Activated T-cell treated with anti-CD3 and anti-CD28 coated beads, Interleukin-2, amount 50 U/mL, for 24 hours (primary cell): Measurements from ENCODE around the gene MPZL2.
"Not testable (repeated sequence)": the region's sequence is repeated elsewhere in the genome, so short reads cannot be mapped to it uniquely, and the experiment has no call there.

ENCODE experiments used
- DNase-seq: peaks from one replicate; pipeline ENCODE4 v3.0.0-alpha.2; 2020
- H3K27ac Mint-ChIP-seq: 2 replicates; pipeline ENCODE4 v1.8.0; 2020; ENCODE audit warnings: mild to moderate bottlenecking, mixed read lengths
- H3K27me3 Mint-ChIP-seq: 2 replicates; pipeline ENCODE4 v1.8.0; 2020; ENCODE audit warnings: mixed read lengths
- H3K36me3 Mint-ChIP-seq: 2 replicates; pipeline ENCODE4 v1.8.0; 2020; ENCODE audit warnings: low read depth, mixed read lengths
- H3K4me1 Mint-ChIP-seq: 2 replicates; pipeline ENCODE4 v1.8.0; 2020; ENCODE audit warnings: low read depth, mixed read lengths
- H3K4me3 Mint-ChIP-seq: 2 replicates; pipeline ENCODE4 v1.8.0; 2020; ENCODE audit warnings: mild to moderate bottlenecking, moderate library complexity, mixed read lengths
- H3K9me3 Mint-ChIP-seq: 2 replicates; pipeline ENCODE4 v1.8.0; 2020; ENCODE audit warnings: mixed read lengths

MPZL2 gene

GRCh38 chr11:118263695-118264568 lies at the start of gene MPZL2:
TSS of gene MPZL2 (minus strand) at chr11:118264297. CDS start at chr11:118264153, 144 bp downstream.
- Mint-ChIP-seq H3K27ac (peak within 1 kb of the TSS; percentile 77), H3K9me3 (no peaks in the 10 kb centered on the region)

GRCh38 chr11:118313242-118313641 lies 49.1 kb upstream of the MPZL2 start:
- no peak for DNase-seq
- Mint-ChIP-seq H3K4me1 (peaks cover 91% of the 10 kb centered on the region), H3K27ac (peak overlapping the region; percentile 78), H3K9me3 (no peaks in the 10 kb centered on the region), H3K36me3 (peaks cover 89% of the 10 kb centered on the region), H3K4me3 (no peak overlapping the region), H3K27me3 (no peaks in the 10 kb centered on the region)

More at GRCh38 chr11:118263695-118264568, at the start of gene MPZL2:
- H3K27me3 Mint-ChIP-seq = no peaks in the 10 kb centered on the region
- H3K36me3 Mint-ChIP-seq = peaks cover 33% of the 10 kb centered on the region
- peaks cover 59% of the 10 kb centered on the region for H3K4me1 Mint-ChIP-seq
- DNase-seq = peak; percentile 56
- peak within 1 kb of the TSS; percentile 82 for H3K4me3 Mint-ChIP-seq

DNA sequence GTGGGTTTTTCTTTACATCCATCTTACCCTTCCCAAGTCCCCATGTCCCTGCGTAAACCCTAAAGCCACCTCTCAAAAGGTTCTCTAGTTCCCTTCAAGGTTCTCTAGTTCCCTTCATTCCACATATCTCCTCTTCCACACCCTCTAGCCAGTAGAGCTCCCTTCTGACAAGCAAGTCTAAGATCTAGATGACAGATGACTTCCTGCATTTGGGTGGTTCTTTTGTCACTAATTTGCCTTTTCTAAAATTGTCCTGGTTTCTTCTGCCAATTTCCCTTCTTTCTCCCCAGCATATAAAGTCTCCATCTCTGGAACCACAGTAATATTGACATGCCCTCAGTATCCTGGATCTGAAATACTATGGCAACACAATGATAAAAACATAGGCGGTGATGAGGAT lies 48.2 kb upstream of the MPZL2 start:
- peaks cover 95% of the 10 kb centered on the region for H3K4me1 Mint-ChIP-seq

DNA sequence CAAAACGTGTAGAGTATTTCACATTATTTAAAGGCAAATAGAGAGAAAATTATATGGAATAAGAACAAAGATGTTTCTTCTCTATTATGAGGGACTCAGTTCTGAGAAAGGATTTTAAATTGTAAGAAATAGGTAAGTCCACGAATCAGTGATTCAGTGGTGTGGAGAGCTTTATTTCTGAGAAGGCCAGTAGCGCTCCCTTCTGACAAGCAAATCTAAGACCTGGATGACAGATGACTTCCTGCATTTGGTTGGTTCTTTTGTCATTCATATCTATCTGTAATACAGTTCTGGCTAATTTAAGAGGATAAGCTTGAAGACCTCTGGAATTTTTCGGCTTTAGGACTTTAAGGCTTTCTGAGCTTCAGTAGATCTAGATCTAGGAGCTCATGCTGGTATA lies 47.4 kb upstream of the MPZL2 start:
- no peak overlapping the region for H3K4me3 Mint-ChIP-seq
- peaks cover 96% of the 10 kb centered on the region for H3K36me3 Mint-ChIP-seq
- no peaks in the 10 kb centered on the region for H3K27me3 Mint-ChIP-seq
- H3K4me1 Mint-ChIP-seq = peaks cover 95% of the 10 kb centered on the region
- DNase-seq = no peak
- H3K27ac Mint-ChIP-seq = peak overlapping the region; percentile 83
- H3K9me3 Mint-ChIP-seq = no peaks in the 10 kb centered on the region

More for the DNA sequence above, 48.2 kb upstream of the MPZL2 start:
- Mint-ChIP-seq H3K9me3 (no peaks in the 10 kb centered on the region), H3K27ac (peak overlapping the region; percentile 83), H3K4me3 (no peak overlapping the region), H3K36me3 (peaks cover 94% of the 10 kb centered on the region), H3K27me3 (no peaks in the 10 kb centered on the region)
- DNase-seq = no peak

- DNase-seq = no peak
- H3K27ac Mint-ChIP-seq = peak overlapping the region; percentile 83
- H3K4me3 Mint-ChIP-seq = no peak overlapping the region
- peaks cover 93% of the 10 kb centered on the region for H3K4me1 Mint-ChIP-seq
- H3K9me3 Mint-ChIP-seq = no peaks in the 10 kb centered on the region
- H3K36me3 Mint-ChIP-seq = peaks cover 94% of the 10 kb centered on the region
- H3K27me3 Mint-ChIP-seq = no peaks in the 10 kb centered on the region
Measured at GRCh38 chr11:118310781-118311485, 46.8 kb upstream of the MPZL2 start.

- no peaks in the 10 kb centered on the region for H3K9me3 Mint-ChIP-seq
- no peaks in the 10 kb centered on the region for H3K27me3 Mint-ChIP-seq
- no peak for DNase-seq
- peaks cover 89% of the 10 kb centered on the region for H3K4me1 Mint-ChIP-seq
- peak overlapping the region; percentile 90 for H3K27ac Mint-ChIP-seq
- H3K36me3 Mint-ChIP-seq = peaks cover 95% of the 10 kb centered on the region
- H3K4me3 Mint-ChIP-seq = peak overlapping the region; percentile 11
Measured at GRCh38 chr11:118310271-118310670, 46.2 kb upstream of the MPZL2 start.

DNA sequence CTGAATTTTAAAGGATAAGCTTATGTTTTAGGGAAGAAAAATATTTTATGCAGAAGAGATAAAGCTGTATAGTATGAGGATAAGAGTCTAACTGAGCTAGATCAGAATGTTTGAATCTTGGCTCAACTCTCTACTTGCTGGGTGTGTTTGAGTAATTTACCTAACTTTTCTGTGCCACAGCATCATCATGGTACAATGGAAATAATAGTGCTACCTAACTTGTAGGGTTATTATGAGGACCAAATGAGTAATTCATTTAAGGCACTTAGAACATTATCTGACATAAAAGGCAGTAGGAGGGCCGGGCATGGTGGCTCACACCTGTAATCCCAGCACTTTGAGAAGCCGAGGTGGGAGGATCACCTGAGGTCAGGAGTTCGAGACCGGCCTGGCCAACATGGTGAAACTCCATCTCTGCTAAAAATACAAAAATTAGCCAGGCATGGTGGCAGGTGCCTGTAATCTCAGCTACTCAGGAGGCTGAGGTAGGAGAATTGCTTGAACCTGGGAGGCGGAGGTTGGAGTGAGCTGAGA lies 45.0 kb upstream of the MPZL2 start:
- Mint-ChIP-seq H3K4me3 (peak overlapping the region; percentile 99), H3K4me1 (peaks cover 84% of the 10 kb centered on the region), H3K27ac (peak overlapping the region; percentile 99), H3K36me3 (peaks cover 93% of the 10 kb centered on the region)
- DNase-seq = peak; percentile 57
- not testable (repeated sequence) for H3K9me3 Mint-ChIP-seq, H3K27me3 Mint-ChIP-seq

DNA sequence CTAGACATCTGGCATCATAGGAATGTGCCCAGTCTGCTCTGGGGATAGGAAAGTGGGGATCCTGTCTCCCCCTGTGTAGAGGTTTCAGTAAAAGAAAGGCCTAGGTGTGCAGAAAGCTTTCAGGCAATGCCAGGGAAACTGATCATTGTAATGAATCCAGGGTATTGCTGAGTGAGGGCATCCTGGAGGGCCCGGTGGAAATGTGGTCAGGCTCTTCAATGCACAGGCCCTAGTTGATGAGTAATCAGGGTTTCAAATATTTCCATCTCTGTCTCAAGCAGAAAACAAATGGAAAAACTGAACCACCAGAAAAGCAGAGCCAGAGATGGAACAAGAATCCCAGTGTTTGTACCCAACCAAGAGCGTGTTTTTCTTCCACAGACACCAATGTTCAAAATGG lies 42.5 kb upstream of the MPZL2 start:
- peak overlapping the region; percentile 99 for H3K27ac Mint-ChIP-seq
- peak overlapping the region; percentile 99 for H3K4me3 Mint-ChIP-seq
- peak; percentile 62 for DNase-seq

GRCh38 chr11:118305726-118306125 lies 41.6 kb upstream of the MPZL2 start:
- Mint-ChIP-seq H3K4me1 (peaks cover 80% of the 10 kb centered on the region), H3K9me3 (no peaks in the 10 kb centered on the region), H3K27me3 (no peaks in the 10 kb centered on the region), H3K27ac (peak overlapping the region; percentile 99), H3K36me3 (peaks cover 60% of the 10 kb centered on the region), H3K4me3 (peak overlapping the region; percentile 99)
- peak; percentile 58 for DNase-seq

More for the DNA sequence above, 42.5 kb upstream of the MPZL2 start:
- Mint-ChIP-seq H3K27me3 (no peaks in the 10 kb centered on the region), H3K9me3 (no peaks in the 10 kb centered on the region), H3K36me3 (peaks cover 68% of the 10 kb centered on the region), H3K4me1 (peaks cover 83% of the 10 kb centered on the region)

DNA sequence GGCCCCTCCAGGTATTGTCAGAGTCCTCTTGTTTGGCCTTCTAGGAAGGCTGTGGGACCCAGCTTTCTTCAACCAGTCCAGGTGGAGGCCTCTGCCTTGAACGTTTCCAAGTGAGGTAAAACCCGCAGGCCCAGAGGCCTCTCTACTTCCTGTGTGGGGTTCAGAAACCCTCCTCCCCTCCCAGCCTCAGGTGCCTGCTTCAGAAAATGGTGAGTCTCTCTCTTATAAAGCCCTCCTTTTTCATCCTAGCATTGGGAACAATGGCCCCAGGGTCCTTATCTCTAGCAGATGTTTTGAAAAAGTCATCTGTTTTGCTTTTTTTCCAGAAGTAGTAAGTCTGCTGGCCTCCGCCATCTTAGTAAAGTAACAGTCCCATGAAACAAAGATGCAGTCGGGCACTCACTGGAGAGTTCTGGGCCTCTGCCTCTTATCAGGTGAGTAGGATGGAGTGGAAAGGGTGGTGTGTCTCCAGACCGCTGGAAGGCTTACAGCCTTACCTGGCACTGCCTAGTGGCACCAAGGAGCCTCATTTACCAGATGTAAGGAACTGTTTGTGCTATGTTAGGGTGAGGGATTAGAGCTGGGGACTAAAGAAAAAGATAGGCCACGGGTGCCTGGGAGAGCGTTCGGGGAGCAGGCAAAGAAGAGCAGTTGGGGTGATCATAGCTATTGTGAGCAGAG lies 40.6 kb upstream of the MPZL2 start, which contains the start of gene CD3E:
TSS of gene CD3E (plus strand) at position 163 of the 681 bp plus-strand sequence. CDS start at position 386, 223 bp downstream.
- H3K27me3 Mint-ChIP-seq = no peaks in the 10 kb centered on the region
- peaks cover 73% of the 10 kb centered on the region for H3K4me1 Mint-ChIP-seq
- H3K9me3 Mint-ChIP-seq = no peaks in the 10 kb centered on the region
- peak within 1 kb of the TSS; percentile 99 for H3K4me3 Mint-ChIP-seq
- DNase-seq = peak; percentile 80
- H3K36me3 Mint-ChIP-seq = peaks cover 52% of the 10 kb centered on the region
- H3K27ac Mint-ChIP-seq = peak within 1 kb of the TSS; percentile 99

- DNase-seq = no peak
- peak overlapping the region; percentile 99 for H3K4me3 Mint-ChIP-seq
- H3K27ac Mint-ChIP-seq = peak overlapping the region; percentile 99
- no peaks in the 10 kb centered on the region for H3K9me3 Mint-ChIP-seq
- H3K27me3 Mint-ChIP-seq = no peaks in the 10 kb centered on the region
- peaks cover 68% of the 10 kb centered on the region for H3K4me1 Mint-ChIP-seq
- peaks cover 47% of the 10 kb centered on the region for H3K36me3 Mint-ChIP-seq
Measured at GRCh38 chr11:118304227-118304567, 40.1 kb upstream of the MPZL2 start.

GRCh38 chr11:118301600-118302195 lies 37.6 kb upstream of the MPZL2 start:
- H3K27me3 Mint-ChIP-seq = no peaks in the 10 kb centered on the region
- H3K4me1 Mint-ChIP-seq = peaks cover 43% of the 10 kb centered on the region
- DNase-seq = no peak
- H3K36me3 Mint-ChIP-seq = peaks cover 22% of the 10 kb centered on the region
- H3K27ac Mint-ChIP-seq = no peak overlapping the region
- H3K9me3 Mint-ChIP-seq = no peaks in the 10 kb centered on the region
- H3K4me3 Mint-ChIP-seq = no peak overlapping the region

- no peak for DNase-seq
- H3K27ac Mint-ChIP-seq = peak overlapping the region; percentile 7
- no peaks in the 10 kb centered on the region for H3K27me3 Mint-ChIP-seq
- no peak overlapping the region for H3K4me3 Mint-ChIP-seq
- H3K36me3 Mint-ChIP-seq = no peaks in the 10 kb centered on the region
- peaks cover 25% of the 10 kb centered on the region for H3K4me1 Mint-ChIP-seq
- H3K9me3 Mint-ChIP-seq = no peaks in the 10 kb centered on the region
Measured at GRCh38 chr11:118295815-118296454, 31.8 kb upstream of the MPZL2 start.
